CD8-positive, alpha-beta memory T cell (primary cell): Measurements from ENCODE around the gene EYA2. TPM values are rescaled to one million over a fixed set of nuclear protein-coding genes. Genes with fewer than 3 reads are reported as not detected.

Source experiments
- CTCF ChIA-PET: fragments of 350-600 bp; sonication (Branson Sonifier 250); formaldehyde crosslinking; loops from one replicate; lab custom pipeline; 2021; ENCODE audit warnings: antibody characterized with exemption; lab: Charles Lee
- POLR2A ChIA-PET: fragments of 350-600 bp; sonication (Branson Sonifier 250); formaldehyde crosslinking; loops from one replicate; lab custom pipeline; 2021; ENCODE audit warnings: antibody characterized with exemption; lab: Charles Lee
- DNase-seq, 5 donors: peaks; one replicate each; pipeline versions ENCODE4 v3.0.0 to v3.0.0-alpha.2; 2020 to 2022; ENCODE audit warnings: mixed read lengths in 1 of 5
- H3K27ac ChIP-seq: one replicate; pipeline ENCODE4 v1.7.0; 2013; ENCODE audit warnings: low read depth, mild to moderate bottlenecking, low read length, moderate library complexity
- H3K27me3 ChIP-seq: 2 replicates; pipeline ENCODE4 v1.7.0; 2013; ENCODE audit warnings: low read length, mild to moderate bottlenecking; ENCODE audit not compliant: insufficient read depth, poor library complexity, severe bottlenecking
- H3K36me3 ChIP-seq: 2 replicates; pipeline ENCODE4 v1.7.0; 2013; ENCODE audit warnings: mild to moderate bottlenecking, low read length, moderate library complexity; ENCODE audit not compliant: insufficient read depth
- H3K4me1 ChIP-seq: 2 replicates; pipeline ENCODE4 v1.7.0; 2013; ENCODE audit warnings: mild to moderate bottlenecking, low read length, moderate library complexity; ENCODE audit not compliant: insufficient read depth
- H3K4me3 ChIP-seq: 2 replicates; pipeline ENCODE4 v1.7.0; 2013; ENCODE audit warnings: mild to moderate bottlenecking, low read length
- H3K9me3 ChIP-seq: 2 replicates; pipeline ENCODE4 v1.7.0; 2013; ENCODE audit warnings: mild to moderate bottlenecking, low read length
- H3K27ac Mint-ChIP-seq, 8 donors: one replicate each; pipeline ENCODE4 v1.8.0; 2020 to 2021; ENCODE audit warnings: mixed read lengths in 8 of 8, mild to moderate bottlenecking in 6 of 8, inconsistent platforms in 3 of 8, moderate library complexity in 3 of 8
- H3K27me3 Mint-ChIP-seq, 2 donors: one replicate each; pipeline ENCODE4 v1.8.0; 2020 to 2021; ENCODE audit warnings: mixed read lengths in 2 of 2, mild to moderate bottlenecking in 1 of 2, moderate library complexity in 1 of 2
- H3K36me3 Mint-ChIP-seq, 3 donors: one replicate each; pipeline ENCODE4 v1.8.0; 2020 to 2021; ENCODE audit warnings: mixed read lengths in 3 of 3, inconsistent platforms in 1 of 3, mild to moderate bottlenecking in 1 of 3
- H3K4me1 Mint-ChIP-seq, 3 donors: one replicate each; pipeline ENCODE4 v1.8.0; 2020 to 2021; ENCODE audit warnings: mixed read lengths in 3 of 3, inconsistent platforms in 1 of 3, mild to moderate bottlenecking in 1 of 3
- H3K4me3 Mint-ChIP-seq, 7 donors: one replicate each; pipeline ENCODE4 v1.8.0; 2020 to 2021; ENCODE audit warnings: mixed read lengths in 7 of 7, mild to moderate bottlenecking in 6 of 7, moderate library complexity in 4 of 7, inconsistent platforms in 2 of 7
- H3K9me3 Mint-ChIP-seq, 5 donors: one replicate each; pipeline ENCODE4 v1.8.0; 2020 to 2022; ENCODE audit warnings: mixed read lengths in 5 of 5, mild to moderate bottlenecking in 3 of 5, moderate library complexity in 2 of 5, inconsistent platforms in 1 of 5
- polyA plus RNA-seq: library from polyadenylated mRNA; unstranded; fragments of 300-500 nt; fragmentation: Illumina TruSeq; gene quantifications from one replicate; pipeline ENCODE4 v1.2.3, GENCODE V29; 2021
- total RNA-seq, 2 experiments: library from RNA; stranded (reverse); gene quantifications; one replicate each; pipeline ENCODE4 v1.2.3, GENCODE V29; 2021

Gene EYA2
- total and polyA plus RNA-seq, 3 experiments from 2014 or later: not detected

GRCh38 chr20:47237715-47238114 lies 343.1 kb downstream of the EYA2 start:
- POLR2A ChIA-PET: no interaction called here
- no peak overlapping the region for H3K27ac Mint-ChIP-seq
- Histone ChIP-seq H3K36me3 (peaks cover 46% of the 10 kb centered on the region), H3K9me3 (no peaks in the 10 kb centered on the region), H3K27ac (no peak overlapping the region), H3K27me3 (no peaks in the 10 kb centered on the region), H3K4me1 (no peaks in the 10 kb centered on the region), H3K4me3 (no peak overlapping the region)
- CTCF ChIA-PET: no interaction called here
- H3K27me3 Mint-ChIP-seq: no peaks in the 10 kb centered on the region
- DNase-seq: no peak
- H3K9me3 Mint-ChIP-seq: no peaks in the 10 kb centered on the region
- H3K4me1 Mint-ChIP-seq: no peaks in the 10 kb centered on the region
- H3K4me3 Mint-ChIP-seq: no peak overlapping the region
- peaks cover 0 to 77% (median 20%) of the 10 kb centered on the region in 3 donors for H3K36me3 Mint-ChIP-seq

Other genes starting within 250 kb of the EYA2 start
- under 1 TPM in 1 of 2 experiments, not detected in 1; 0.11 TPM for gene SLC13A3, start 243.4 kb upstream of the EYA2 start, total RNA-seq
- not detected for gene SLC13A3, start 243.4 kb upstream of the EYA2 start, polyA plus RNA-seq
- gene TP53RK, start 205.4 kb upstream of the EYA2 start, total RNA-seq: 10 to 100 TPM; 16.6 to 17.4 TPM
- 14.1 TPM for gene TP53RK, start 205.4 kb upstream of the EYA2 start, polyA plus RNA-seq
- not detected for gene SLC2A10, start 185.2 kb upstream of the EYA2 start, total RNA-seq
- gene SLC2A10, start 185.2 kb upstream of the EYA2 start, polyA plus RNA-seq: 0.05 TPM